ENCODE data around the gene PPP1R16B. TPM values are rescaled to one million over a fixed set of nuclear protein-coding genes. Genes with fewer than 3 reads are reported as not detected.

Gene PPP1R16B
- total RNA-seq, 1 donor from 2014 or later = 13.0 TPM

DNA sequence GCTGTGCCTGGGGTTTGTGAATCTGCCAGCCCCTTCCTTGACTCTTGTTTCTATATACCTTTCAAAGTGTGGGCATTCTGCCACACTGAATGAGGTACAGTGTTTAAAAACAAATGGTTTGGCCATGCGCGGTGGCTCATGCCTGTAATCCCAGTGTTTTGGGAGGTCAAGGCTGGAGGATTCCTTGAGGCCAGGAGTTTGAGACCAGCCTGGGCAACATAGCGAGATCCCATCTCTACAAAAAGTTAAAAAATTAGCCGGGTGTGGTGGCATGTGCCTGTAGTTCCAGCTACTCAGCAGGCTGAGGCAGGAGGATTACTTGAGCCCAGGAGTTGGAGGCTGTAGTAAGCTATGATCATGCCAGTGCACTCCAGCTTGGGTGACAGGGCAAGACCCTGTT lies 126.5 kb downstream of the PPP1R16B start:
- DNase-seq = no peak
- Histone ChIP-seq H3K4me1 (peaks cover 9% of the 10 kb centered on the region), H3K4me3 (no peak overlapping the region), H3K27me3 (ENCODE audit: low read depth) (peaks cover 3% of the 10 kb centered on the region), H3K9me3 (no peaks in the 10 kb centered on the region), H3K36me3 (no peaks in the 10 kb centered on the region), H3K27ac (no peak overlapping the region)
- intact Hi-C loops (cut with DNase I) = no loop called here
- TF ChIP-seq, protein P1, sequence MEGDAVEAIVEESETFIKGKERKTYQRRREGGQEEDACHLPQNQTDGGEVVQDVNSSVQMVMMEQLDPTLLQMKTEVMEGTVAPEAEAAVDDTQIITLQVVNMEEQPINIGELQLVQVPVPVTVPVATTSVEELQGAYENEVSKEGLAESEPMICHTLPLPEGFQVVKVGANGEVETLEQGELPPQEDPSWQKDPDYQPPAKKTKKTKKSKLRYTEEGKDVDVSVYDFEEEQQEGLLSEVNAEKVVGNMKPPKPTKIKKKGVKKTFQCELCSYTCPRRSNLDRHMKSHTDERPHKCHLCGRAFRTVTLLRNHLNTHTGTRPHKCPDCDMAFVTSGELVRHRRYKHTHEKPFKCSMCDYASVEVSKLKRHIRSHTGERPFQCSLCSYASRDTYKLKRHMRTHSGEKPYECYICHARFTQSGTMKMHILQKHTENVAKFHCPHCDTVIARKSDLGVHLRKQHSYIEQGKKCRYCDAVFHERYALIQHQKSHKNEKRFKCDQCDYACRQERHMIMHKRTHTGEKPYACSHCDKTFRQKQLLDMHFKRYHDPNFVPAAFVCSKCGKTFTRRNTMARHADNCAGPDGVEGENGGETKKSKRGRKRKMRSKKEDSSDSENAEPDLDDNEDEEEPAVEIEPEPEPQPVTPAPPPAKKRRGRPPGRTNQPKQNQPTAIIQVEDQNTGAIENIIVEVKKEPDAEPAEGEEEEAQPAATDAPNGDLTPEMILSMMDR (IDR thresholded peaks at IDR 0.05) = no peak
- no peak for ATAC-seq

DNA sequence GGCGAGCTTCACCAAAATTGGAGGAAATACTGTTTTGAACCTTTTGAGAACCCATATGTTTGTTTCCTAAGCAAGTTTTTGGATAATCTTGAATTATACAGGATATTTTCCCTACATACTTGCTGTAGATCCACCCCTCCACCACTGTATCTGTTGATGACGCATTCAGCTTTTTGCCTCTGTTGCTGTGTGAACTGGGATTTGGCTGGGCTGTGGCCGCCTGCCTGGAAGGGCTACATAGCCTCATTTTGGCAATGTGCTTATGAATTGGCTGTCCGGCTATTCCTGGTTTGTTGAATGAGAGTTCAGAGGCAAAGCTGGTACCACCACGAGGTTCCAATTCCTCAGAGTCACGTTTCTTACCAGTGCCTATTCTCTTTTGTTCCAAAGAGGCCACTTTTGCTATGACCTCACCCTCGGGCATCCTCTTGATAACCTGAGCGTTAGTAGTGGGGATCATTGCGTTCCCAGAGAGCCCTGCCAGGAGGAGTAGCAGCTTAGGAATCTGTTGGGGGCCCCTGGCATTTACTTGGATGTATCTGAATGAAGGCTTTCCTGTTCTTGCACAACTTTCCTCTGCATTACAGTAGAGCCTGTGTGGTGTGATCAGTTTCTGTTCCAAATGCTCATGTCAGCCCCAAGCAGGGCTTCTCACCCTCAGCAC lies 127.1 kb downstream of the PPP1R16B start:
- Histone ChIP-seq H3K36me3 (no peaks in the 10 kb centered on the region), H3K4me3 (no peak overlapping the region), H3K27ac (no peak overlapping the region), H3K27me3 (ENCODE audit: low read depth) (peaks cover 3% of the 10 kb centered on the region), H3K9me3 (no peaks in the 10 kb centered on the region), H3K4me1 (peaks cover 3% of the 10 kb centered on the region)
- TF ChIP-seq, protein P1 (IDR thresholded peaks at IDR 0.05) = no peak
- ATAC-seq = no peak
- DNase-seq = no peak
- intact Hi-C loops (cut with DNase I) = no loop called here

DNA sequence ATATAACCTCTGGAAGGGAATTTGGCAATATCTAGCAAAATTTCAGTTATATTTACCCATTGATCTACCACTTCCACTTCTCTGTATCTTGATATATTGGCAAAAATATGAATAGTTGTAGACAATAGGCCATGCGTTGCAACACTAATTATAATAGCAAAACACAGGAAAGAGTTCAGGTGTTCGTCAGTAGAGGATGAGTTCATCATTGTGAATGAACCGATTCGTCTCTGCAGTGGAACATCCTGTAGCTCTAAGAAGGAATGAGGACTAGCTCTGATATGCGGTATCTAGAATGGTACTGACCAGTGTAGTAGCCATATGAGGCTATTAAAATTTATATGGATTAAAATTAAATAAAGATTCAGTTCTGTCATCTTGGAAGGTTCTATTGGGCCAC lies 129.0 kb downstream of the PPP1R16B start:
- no peak for ATAC-seq
- H3K9me3 ChIP-seq = no peaks in the 10 kb centered on the region
- H3K4me1 ChIP-seq = no peaks in the 10 kb centered on the region
- no peaks in the 10 kb centered on the region for H3K27me3 ChIP-seq (ENCODE audit: low read depth)
- intact Hi-C loops (cut with DNase I) = no loop called here
- no peak overlapping the region for H3K4me3 ChIP-seq
- TF ChIP-seq, protein P1 (IDR thresholded peaks at IDR 0.05) = no peak
- H3K27ac ChIP-seq = no peak overlapping the region
- no peak for DNase-seq
- H3K36me3 ChIP-seq = no peaks in the 10 kb centered on the region

DNA sequence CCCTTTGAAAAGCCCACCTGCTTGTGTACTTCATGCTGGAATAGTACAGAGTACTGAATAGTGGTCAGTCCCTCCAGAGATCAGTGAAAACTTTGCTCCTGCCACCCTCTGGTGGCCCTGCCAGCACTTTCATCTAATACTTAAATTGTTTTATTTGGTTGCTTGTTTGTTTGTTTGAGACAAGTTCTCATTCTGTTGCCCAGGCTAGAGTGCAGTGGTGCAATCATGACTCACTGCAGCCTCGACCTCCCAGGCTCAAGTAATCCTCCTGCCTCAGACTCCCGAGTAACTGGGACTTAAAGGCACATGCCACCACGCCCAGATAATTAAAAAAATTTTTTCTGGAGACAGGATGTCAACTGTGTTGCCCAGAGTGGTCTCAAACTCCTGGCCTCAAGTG lies 129.8 kb downstream of the PPP1R16B start:
- H3K4me1 ChIP-seq = no peaks in the 10 kb centered on the region
- intact Hi-C loops (cut with DNase I) = no loop called here

DNA sequence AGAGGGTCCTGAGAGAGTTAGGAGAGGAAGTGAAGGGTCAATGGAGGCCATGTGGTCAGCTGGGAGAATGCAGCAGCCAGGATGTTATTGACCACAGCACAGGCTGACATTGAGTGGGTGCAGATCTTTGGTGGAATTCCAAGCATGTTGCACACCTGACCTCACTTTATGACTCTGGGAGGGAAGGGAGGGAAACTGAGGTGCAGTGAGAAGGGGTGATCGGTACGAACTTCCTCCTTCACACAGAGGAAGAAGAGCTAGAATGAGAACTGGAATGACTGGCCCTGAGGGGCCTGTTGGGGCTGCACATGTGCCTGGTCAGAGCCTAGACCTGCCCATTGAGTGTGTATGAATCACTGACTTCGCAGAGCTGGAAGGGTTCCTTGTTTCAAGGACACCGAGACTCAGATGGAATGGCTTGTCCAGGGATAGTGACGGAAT lies 130.5 kb downstream of the PPP1R16B start:
- Histone ChIP-seq H3K4me3 (no peak overlapping the region), H3K9me3 (no peaks in the 10 kb centered on the region), H3K36me3 (no peaks in the 10 kb centered on the region), H3K27ac (no peak overlapping the region), H3K4me1 (no peaks in the 10 kb centered on the region), H3K27me3 (ENCODE audit: low read depth) (no peaks in the 10 kb centered on the region)
- TF ChIP-seq, protein P1 (IDR thresholded peaks at IDR 0.05) = no peak
- DNase-seq = no peak
- intact Hi-C loops (cut with DNase I) = no loop called here
- no peak for ATAC-seq

More for the DNA sequence above, 129.8 kb downstream of the PPP1R16B start:
- ATAC-seq (no peak), DNase-seq (no peak)
- H3K36me3 ChIP-seq = no peaks in the 10 kb centered on the region
- no peak overlapping the region for H3K4me3 ChIP-seq
- TF ChIP-seq, protein P1 (IDR thresholded peaks at IDR 0.05) = no peak
- H3K9me3 ChIP-seq = no peaks in the 10 kb centered on the region
- H3K27ac ChIP-seq = no peak overlapping the region
- no peaks in the 10 kb centered on the region for H3K27me3 ChIP-seq (ENCODE audit: low read depth)
